Stimulated activated CD4-positive, alpha-beta T cell treated with anti-CD3 and anti-CD28 coated beads, Interleukin-4, amount 100 ng/mL, for 1 hour (primary cell): Measurements from ENCODE around the gene DLD.
"Not testable (repeated sequence)": the region's sequence is repeated elsewhere in the genome, so short reads cannot be mapped to it uniquely, and the experiment has no call there.

Experiments used
- DNase-seq: peaks from one replicate; pipeline ENCODE4 v3.0.0-alpha.2; 2020

Gene DLD

GRCh38 chr7:107890962-107891635, at the start of gene DLD:
DLD (plus strand) TSS chr7:107891183; CDS start chr7:107891251, 68 bp downstream.
- peak; percentile 93 for DNase-seq

DNA sequence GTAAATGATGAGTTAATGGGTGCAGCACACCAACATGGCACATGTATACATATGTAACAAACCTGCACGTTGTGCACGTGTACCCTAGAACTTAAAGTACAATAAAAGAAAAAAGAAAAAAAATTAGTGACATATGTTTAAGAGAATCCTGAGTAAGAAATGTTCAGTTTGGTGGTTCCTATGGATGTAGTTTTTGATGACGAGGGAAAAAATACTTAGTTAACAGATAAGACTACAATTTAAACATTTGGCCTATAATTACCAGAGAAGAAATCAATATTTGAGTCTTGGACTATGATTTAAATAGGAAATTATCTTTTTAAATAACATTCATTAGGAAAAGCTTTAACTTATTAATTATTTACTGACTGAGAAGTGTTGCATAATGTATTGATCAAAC, 48.8 kb upstream of the DLD start:
- no peak for DNase-seq

- no peak for DNase-seq
Measured at GRCh38 chr7:107843184-107843583, 47.8 kb upstream of the DLD start.

- no peak for DNase-seq
Measured at GRCh38 chr7:107846324-107846723, 44.7 kb upstream of the DLD start.

DNA sequence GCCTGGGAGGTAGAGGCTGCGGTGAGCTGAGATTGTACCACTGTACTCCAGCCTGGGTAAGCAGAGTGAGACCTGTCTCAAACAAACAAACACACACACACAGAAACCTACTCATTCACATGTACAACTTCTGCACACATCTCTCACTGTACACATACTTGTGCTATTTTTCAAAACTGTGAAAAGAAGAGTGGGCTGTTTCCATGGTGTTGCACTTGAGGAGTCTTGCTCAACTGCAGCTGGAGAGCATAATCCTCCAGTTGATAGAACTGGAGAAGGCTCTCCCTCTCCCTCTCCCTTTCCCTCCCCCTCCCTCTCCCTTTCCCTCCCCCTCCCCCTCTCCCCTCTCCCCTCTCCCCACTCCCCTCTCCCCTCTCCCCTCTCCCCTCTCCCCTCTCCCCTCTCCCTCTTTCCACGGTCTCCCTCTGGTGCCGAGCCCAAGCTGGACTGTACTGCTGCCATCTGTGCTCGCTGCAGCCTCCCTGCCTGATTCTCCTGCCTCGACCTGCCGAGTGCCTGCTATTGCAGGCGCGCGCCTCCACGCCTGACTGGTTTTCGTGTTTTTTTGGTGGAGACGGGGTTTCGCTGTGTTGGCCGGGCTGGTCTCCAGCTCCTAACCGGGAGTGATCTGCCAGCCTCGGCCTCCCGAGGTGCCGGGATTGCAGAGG, 43.7 kb upstream of the DLD start:
- no peak for DNase-seq

DNA sequence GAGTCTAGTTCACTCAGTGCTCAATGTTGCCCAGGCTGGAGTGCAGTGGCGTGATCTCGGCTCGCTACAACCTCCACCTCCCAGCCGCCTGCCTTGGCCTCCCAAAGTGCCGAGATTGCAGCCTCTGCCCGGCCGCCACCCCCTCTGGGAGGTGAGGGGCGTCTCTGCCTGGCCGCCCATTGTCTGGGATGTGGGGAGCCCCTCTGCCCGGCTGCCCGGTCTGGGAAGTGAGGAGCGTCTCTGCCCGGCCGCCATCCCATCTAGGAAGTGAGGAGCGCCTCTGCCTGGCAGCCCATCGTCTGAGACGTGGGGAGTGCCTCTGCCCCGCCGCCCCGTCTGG, 43.2 kb upstream of the DLD start:
- not testable (repeated sequence) for DNase-seq

DNA sequence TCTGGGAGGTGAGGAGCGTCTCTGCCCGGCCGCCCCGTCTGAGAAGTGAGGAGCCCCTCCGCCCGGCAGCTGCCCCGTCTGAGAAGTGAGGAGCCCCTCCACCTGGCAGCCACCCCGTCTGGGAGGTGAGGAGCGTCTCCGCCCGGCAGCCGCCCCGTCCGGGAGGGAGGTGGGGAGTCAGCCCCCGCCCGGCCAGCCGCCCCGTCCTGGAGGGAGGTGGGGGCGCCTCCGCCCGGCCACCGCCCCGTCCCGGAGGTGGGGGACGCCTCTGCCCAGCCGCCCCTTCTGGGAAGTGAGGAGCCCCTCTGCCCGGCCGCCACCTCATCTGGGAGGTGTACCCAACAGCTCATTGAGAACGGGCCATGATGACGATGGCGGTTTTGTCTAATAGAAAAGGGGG, 42.8 kb upstream of the DLD start:
- not testable (repeated sequence) for DNase-seq

DNA sequence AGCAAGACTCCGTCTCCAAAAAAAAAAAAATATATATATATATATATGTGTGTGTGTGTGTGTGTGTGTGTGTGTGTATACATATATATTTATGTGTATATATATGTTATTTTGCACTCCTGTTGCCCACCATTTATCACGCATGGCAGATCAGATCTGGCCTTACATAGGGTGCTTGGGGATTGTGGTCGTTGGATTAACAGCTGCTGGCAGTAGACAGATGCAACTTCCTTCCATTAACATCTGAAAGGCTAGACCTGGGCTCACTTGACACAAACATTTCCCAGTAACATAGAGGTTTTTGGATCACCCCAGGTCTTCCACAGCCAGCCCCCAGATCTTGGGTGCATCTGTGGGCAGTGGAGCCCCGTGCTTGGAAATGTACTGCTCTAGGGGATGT, 40.8 kb upstream of the DLD start:
- no peak for DNase-seq

DNA sequence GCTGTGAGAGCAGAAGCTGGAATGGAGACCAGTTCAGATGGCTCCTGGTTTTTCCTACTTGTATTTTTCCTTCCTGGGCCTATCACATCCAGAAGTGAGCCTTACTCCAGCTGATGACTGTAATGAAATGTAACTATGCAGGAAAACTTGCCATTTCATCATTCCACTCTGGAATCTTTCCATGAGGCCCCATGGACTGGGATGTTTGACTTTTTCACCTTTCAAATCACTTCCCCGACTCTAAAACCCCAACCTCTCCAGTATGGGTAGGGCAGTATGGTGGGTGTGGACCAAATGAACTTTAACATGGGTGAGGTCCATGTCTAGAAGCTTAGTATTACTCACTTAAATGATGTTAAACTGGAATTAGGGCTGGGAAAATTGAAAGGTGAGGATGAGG, 40.3 kb upstream of the DLD start:
- DNase-seq: no peak

- no peak for DNase-seq
Measured at GRCh38 chr7:107854454-107854853, 36.5 kb upstream of the DLD start.

DNA sequence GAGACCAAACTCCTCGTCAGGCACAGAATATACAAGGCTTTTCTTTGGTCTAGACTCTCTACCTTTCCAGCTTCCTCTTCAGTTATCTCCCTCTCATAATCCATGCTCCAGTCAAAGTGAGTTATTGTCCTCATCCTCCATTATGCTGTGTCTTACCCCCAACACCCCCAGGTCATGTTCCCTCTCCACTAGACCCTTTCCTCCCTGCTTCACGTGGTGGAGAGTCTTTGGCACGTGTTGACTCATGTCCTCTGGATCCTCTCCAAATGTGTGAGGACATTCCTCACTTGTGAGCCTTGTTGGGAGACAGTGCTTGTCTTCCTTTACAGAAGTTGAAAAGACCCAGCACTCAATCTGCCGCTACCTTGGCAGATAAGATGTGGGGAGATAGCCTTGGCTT, 36.0 kb upstream of the DLD start:
- no peak for DNase-seq

GRCh38 chr7:107856806-107857540, 34.0 kb upstream of the DLD start:
- DNase-seq: no peak

DNA sequence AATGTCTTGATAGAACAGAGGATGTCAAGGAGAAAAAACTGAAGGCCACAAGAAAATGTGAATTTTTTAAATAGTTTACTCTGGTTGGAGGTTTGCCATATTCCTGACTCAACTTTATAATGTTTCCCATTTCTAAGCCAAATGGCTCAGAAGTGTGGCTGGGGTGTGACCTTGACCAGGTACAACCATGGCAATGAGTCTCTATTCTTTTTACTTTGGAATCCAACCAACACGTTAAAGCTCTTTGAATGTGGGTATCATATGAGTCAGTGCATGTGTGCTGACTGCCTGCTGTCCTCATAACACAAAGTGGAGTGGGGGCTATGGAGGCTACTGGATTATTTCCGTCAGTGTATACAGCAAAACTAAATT, 33.5 kb upstream of the DLD start:
- no peak for DNase-seq

DNA sequence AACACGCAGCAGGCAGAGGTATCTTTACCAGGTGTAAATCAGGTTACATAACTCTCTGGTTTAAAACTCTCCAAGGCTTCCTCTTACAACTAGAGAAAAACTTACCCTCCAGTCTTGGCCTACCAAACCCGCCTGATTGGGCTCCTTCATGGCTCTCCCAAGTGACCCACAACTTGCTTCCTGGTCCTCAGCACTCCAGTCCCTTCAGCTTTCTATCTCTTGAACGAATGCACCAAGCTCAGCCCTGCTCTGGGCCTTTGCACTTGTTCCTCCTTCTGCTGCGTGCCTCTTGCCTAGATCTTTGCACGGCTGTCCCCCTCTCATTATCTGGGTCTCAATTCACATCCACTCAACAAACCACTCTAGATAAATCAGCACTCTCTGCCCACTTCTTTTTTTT, 32.7 kb upstream of the DLD start:
- DNase-seq: no peak

GRCh38 chr7:107860279-107860961, 30.6 kb upstream of the DLD start:
- no peak for DNase-seq

DNA sequence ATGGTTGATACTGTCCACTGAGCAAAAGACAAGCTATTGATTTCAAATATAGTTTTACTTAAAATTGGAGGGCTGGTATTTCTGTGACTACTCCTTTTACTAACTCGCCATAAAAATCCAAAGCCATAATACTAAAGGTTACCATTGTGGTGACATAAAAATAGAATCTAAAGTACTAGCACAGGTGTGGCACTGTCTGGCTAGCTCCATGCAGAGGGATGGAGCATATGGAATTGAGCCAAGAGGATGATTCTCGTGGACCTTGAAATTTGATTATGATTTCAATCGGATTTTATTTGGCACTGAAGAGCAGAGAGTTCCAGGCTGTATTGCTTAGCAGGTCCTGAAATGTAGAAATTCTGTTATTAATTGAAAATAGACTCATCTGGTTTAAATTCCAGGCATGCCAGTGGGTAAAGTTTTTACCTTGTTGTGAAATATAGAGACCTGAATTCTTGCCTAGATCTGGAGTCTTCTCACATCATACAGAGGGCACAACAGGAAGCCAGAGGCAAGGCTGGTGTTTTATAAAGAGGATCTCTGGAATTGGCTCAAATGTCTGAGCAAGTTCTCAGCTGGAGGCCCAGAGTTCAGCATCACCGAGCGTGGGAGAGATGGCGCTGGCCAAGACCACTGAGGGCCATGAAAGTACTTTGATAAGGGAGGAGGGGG, 29.9 kb upstream of the DLD start:
- DNase-seq: no peak

DNA sequence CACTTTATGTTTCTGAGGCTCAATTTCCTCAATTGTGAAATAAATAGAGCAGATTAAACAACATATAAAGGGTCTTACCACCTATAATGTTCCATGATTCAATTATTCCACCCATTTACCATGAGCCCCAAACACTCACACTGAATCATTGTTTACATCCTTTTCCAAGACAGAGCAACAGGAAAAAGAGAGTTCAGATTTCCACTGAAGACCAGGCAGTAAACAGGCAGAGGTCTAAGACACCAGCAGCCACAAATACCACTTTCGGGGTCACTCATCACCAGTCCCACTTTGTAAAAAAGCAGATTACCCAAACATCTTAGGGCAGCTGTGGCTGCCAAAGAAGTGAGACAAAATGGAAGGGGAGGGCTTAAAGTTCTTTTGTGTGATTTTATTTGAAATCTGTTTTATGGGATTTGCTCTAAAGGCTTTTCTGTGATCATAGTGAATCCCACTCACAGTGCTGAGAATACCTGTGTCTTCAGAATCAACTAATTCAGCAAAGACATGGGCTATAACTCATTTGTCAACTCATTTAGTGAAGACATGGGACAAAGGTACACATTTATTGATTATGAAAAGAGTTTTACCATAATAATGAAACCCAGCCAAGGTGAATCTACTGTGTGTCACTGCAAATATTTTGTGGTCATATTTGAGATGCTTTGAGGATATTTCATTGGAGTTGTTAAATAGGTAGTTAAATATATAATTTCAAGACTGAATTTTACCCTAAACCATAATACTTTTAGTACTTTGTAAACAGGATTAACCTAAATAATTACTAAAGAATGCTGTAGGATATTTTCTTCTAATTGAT, 24.8 kb upstream of the DLD start:
- DNase-seq: no peak

- no peak for DNase-seq
Measured at GRCh38 chr7:107867858-107868466, 23.0 kb upstream of the DLD start.

DNA sequence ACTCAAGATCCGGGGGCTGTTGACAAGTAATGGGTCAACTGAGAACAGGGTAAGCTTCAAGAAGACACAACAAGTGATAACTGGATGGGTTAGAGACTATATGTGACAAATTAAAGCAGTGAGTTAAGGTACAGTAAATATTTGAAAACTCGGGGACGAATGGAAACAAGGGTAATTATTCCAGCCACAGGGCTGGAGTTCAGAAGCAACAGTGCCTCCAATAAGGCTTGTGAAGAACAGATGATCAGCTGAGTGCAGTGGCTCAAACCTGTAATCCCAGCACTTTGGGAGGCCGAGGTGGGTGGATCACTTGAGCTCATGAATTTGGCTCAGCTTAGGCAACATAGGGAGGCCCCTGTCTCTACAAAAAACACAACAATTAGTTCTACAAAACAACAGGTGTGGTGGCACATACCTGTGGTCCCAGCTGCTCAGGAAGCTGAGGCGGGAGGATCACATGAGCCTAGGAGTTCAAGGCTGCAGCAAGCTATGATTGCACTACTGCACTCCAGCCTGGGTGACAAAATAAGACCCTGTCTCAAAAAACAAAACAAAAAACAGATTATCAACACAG, 20.5 kb upstream of the DLD start:
- no peak for DNase-seq

- no peak for DNase-seq
Measured at GRCh38 chr7:107874111-107874510, 16.9 kb upstream of the DLD start.
